K562 (cell line): ENCODE data around the gene CHRM4. TPM values are rescaled to one million over a fixed set of nuclear protein-coding genes. Genes with fewer than 3 reads are reported as not detected.

Source experiments
- ATAC-seq: fragments of 200-7000 bp; cut with Tn5 transposase; 3 replicates; pipeline ENCODE4 v1.9.1; 2020; ENCODE audit warnings: moderate library complexity
- BruUV-seq: library from RNA; stranded (reverse); fragments of 400-500 nt; replicated peaks from 2 replicates; lab custom pipeline; 2021; lab: Mats Ljungman, UMichigan
- CTCF ChIA-PET: fragments of 300-600 bp; formaldehyde crosslinking; extraction: SDS; loops from one replicate; lab custom pipeline; 2021; ENCODE audit warnings: low intra/inter-chr PET ratio; lab: Yijun Ruan, JAX
- POLR2A ChIA-PET: fragments of 300-600, 350-650 bp; sonication (Branson Sonifier 250); formaldehyde crosslinking; extraction: SDS; loops from one replicate; lab custom pipeline; 2021; ENCODE audit warnings: antibody characterized with exemption, inconsistent platforms; lab: Yijun Ruan, JAX
- DNase-seq, 4 experiments: peaks; one replicate each; pipeline versions ENCODE4 v3.0.0 to v3.0.0-alpha.2; 2011 to 2018; ENCODE audit warnings: low spot score in 3 of 4, mixed read lengths in 3 of 4; ENCODE audit errors: extremely low read depth in 1 of 4
- FAIRE-seq: peaks from 2 replicates; lab custom pipeline; 2011; peaks lifted over from hg19 to GRCh38; lab: Jason Lieb, UNC
- H2AFZ ChIP-seq: 2 replicates; pipeline ENCODE4 v1.6.0; 2011; ENCODE audit warnings: low read depth, low read length, control low read depth, inconsistent platforms
- H3K27ac ChIP-seq: fragments of 200-600 bp; 3 replicates; pipeline ENCODE4 v1.8.0; 2011; ENCODE audit warnings: low read depth, mild to moderate bottlenecking, control low read depth, inconsistent platforms, low read length, moderate library complexity, mixed read lengths; ENCODE audit errors: extremely low read depth
- H3K27me3 ChIP-seq, 2 experiments: fragments of 300-600 bp in 1 of 2; 2 replicates in 1 of 2; 3 replicates in 1 of 2; pipeline versions ENCODE4 v1.6.0 to v1.8.0; 2011; ENCODE audit warnings: inconsistent platforms in 2 of 2, low read length in 2 of 2, mild to moderate bottlenecking in 1 of 2, mixed read lengths in 1 of 2, moderate library complexity in 1 of 2; ENCODE audit not compliant: control insufficient read depth in 2 of 2, insufficient read depth in 2 of 2
- H3K36me3 ChIP-seq: fragments of 300-600 bp; 3 replicates; pipeline ENCODE4 v1.8.0; 2011; ENCODE audit warnings: mild to moderate bottlenecking, low read length, inconsistent platforms; ENCODE audit not compliant: control insufficient read depth, insufficient read depth
- H3K4me1 ChIP-seq, 2 experiments: fragments of 200-600 bp in 1 of 2; replicated peaks in 1 of 2; 2 replicates in 1 of 2; 3 replicates in 1 of 2; pipeline versions ENCODE4 v1.5.1 to v1.8.0; 2011; ENCODE audit warnings: inconsistent platforms in 2 of 2, low read length in 2 of 2, mild to moderate bottlenecking in 1 of 2, mixed read lengths in 1 of 2, moderate library complexity in 1 of 2; ENCODE audit not compliant: control insufficient read depth in 2 of 2, insufficient read depth in 2 of 2
- H3K4me2 ChIP-seq: 2 replicates; pipeline ENCODE4 v1.6.1; 2011; ENCODE audit warnings: low read length, control low read depth, inconsistent platforms, mixed read lengths; ENCODE audit not compliant: insufficient read depth
- H3K4me3 ChIP-seq: fragments of 200-600 bp; sonication (generic), shearing (Covaris generic); 2 replicates; pipeline ENCODE4 v1.5.1; 2016; ENCODE audit warnings: control low read depth, inconsistent platforms
- H3K79me2 ChIP-seq: fragments of 200-600 bp; 3 replicates; pipeline ENCODE4 v1.8.0; 2011; ENCODE audit warnings: low read length, inconsistent platforms; ENCODE audit not compliant: control insufficient read depth, insufficient read depth
- H3K9ac ChIP-seq, 2 experiments: 2 replicates each; pipeline versions ENCODE4 v1.6.0 to v1.6.1; 2011; ENCODE audit warnings: low read depth in 2 of 2, low read length in 2 of 2, control low read depth in 1 of 2, inconsistent platforms in 1 of 2, mild to moderate bottlenecking in 1 of 2, mixed read lengths in 1 of 2; ENCODE audit not compliant: insufficient read depth in 1 of 2
- H3K9me1 ChIP-seq: one replicate; pipeline ENCODE4 v1.6.0; 2011; ENCODE audit warnings: inconsistent platforms, mild to moderate bottlenecking, low read length, moderate library complexity; ENCODE audit not compliant: control insufficient read depth, insufficient read depth
- H3K9me3 ChIP-seq: replicated peaks from 2 replicates; pipeline ENCODE4 v1.5.1; 2011; ENCODE audit warnings: low read depth, low read length, inconsistent platforms; ENCODE audit not compliant: control insufficient read depth, insufficient read depth
- H4K20me1 ChIP-seq: replicated peaks from 2 replicates; pipeline ENCODE4 v1.6.1; 2011; ENCODE audit warnings: low read length, inconsistent platforms, mixed read lengths; ENCODE audit not compliant: control insufficient read depth, insufficient read depth
- ELF2 ChIP-seq: fragments of 250-450 bp; sonication (Bioruptor Pico); IDR thresholded peaks from 2 replicates; pipeline ENCODE4 v1.5.0; 2021; ENCODE audit warnings: mild to moderate bottlenecking
- KAT7 ChIP-seq: sonication (generic); formaldehyde crosslinking; IDR thresholded peaks from 2 replicates; pipeline ENCODE4 v1.8.0; 2022; ENCODE audit warnings: missing genetic modification reagents, mild to moderate bottlenecking, borderline replicate concordance
- KLF6 ChIP-seq: fragments of 250-450 bp; sonication (Bioruptor Pico); IDR thresholded peaks from 2 replicates; pipeline ENCODE4 v1.4.0; 2020; ENCODE audit warnings: mild to moderate bottlenecking, moderate library complexity, borderline replicate concordance
- PRPF4 ChIP-seq: fragments of 200-400 bp; formaldehyde crosslinking; IDR thresholded peaks from one replicate; pipeline ENCODE4 v1.6.1; 2017; ENCODE audit warnings: low read length, low read depth, mild to moderate bottlenecking; ENCODE audit not compliant: insufficient read depth, poor library complexity, severe bottlenecking
- ZNF347 ChIP-seq: fragments of 450-650 bp; formaldehyde crosslinking; IDR thresholded peaks from 2 replicates; pipeline ENCODE4 v1.4.0; 2020; ENCODE audit warnings: low read depth, mild to moderate bottlenecking, moderate library complexity
- whole genome bisulfite sequencing: fragments of 100-300 bp; shearing (Covaris generic); methylation state at CpG from one replicate; pipeline ENCODE4 v1.1.6; 2016; ENCODE audit warnings: low coverage, mixed read lengths; ENCODE audit not compliant: insufficient coverage; ENCODE audit errors: missing lambda C conversion rate; 5-methylcytosine and 5-hydroxymethylcytosine counted together
- in situ Hi-C: fragments of 300-500 bp; cut with MboI; formaldehyde crosslinking; loops from 4 replicates; pipeline ENCODE4 v1.15.0; 2018; ENCODE audit warnings: inconsistent platforms, mixed read lengths
- intact Hi-C: fragments of 100-400 bp; cut with micrococcal nuclease; formaldehyde crosslinking; loops from 2 replicates; pipeline ENCODE4 v1.14.2; 2022
- polyA plus RNA-seq, 8 experiments: library from polyadenylated mRNA; depleted of rRNA in 4 of 8; stranded (reverse) in 5 of 8; unstranded in 3 of 8; fragments of >200 nt; fragmentation: Nextera tagmentation in 2 of 8; fragmentation: Illumina TruSeq in 1 of 8; extraction: Ambion mirVana in 2 of 8; extraction: Trizol in 1 of 8; gene quantifications; 2 replicates each; pipeline versions ENCODE4 v1.2.1 to v1.2.3, GENCODE V29; 2011 to 2014; ENCODE audit warnings: inconsistent platforms in 1 of 8, missing spikeins in 1 of 8
- total RNA-seq, 7 experiments: library from RNA; depleted of rRNA in 6 of 7; stranded (reverse); fragments of >200 nt in 6 of 7; fragmentation: Illumina TruSeq in 2 of 7; extraction: Trizol in 2 of 7; gene quantifications; 2 replicates each; pipeline versions ENCODE4 v1.2.1 to v1.2.3, GENCODE V29; 2011 to 2021; ENCODE audit warnings: low replicate concordance in 1 of 7
- TF ChIP-seq, protein P1 (sequence below): sonication (generic); formaldehyde crosslinking; IDR thresholded peaks from 2 replicates; pipeline ENCODE4 v1.8.1; 2022; ENCODE audit warnings: missing genetic modification reagents

Gene CHRM4
- total and polyA plus RNA-seq, 9 of the 15 experiments (the other 6 are each of a cell fraction or from before 2014, with no cell fraction given), result 0.22 to 1.3 (median 0.40) TPM; not detected in 2

DNA sequence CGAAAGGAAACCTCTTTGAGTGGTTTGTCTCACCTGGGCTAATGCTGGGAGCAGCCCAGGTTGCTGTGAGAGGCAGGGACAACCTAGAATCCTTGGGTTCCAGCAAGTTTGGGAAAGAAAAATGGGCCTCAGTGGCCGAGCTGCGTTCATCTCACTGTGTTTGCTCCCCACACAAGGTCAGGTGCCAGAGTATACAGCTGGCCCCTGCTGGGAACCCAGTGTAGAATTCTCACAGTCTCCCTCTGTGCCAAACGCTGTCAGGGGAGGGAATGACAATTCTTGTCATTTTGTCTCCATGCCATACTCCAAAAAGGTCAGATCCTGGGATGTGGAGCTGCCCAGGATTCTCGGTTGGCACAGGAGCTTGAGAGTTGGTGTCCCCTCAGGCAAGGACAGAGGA lies 40.0 kb downstream of the CHRM4 start:
- POLR2A ChIA-PET, result interaction anchor here (0.6 to 1.9 kb wide), 11 partner anchors 9 to 201 kb away, joined by 3 to 10 read pairs (median 4); no protein-coding TSS in a partner anchor
- H3K79me2 ChIP-seq, result peaks cover 75% of the 10 kb centered on the region
- peak overlapping the region; percentile 44; the same call in 1 of the 2 replicates for H3K4me2 ChIP-seq
- no peak for FAIRE-seq
- peak overlapping the region; percentile 60 to 88; a peak in 3 of 4 replicates for H3K9ac ChIP-seq
- no peak overlapping the region for H3K4me3 ChIP-seq
- no TSS peak for BruUV-seq
- ATAC-seq, result no peak
- no peak overlapping the region; the same call in 2 of the 3 replicates for H3K27ac ChIP-seq
- no peaks in the 10 kb centered on the region for H3K9me1 ChIP-seq
- in situ Hi-C loops, result no loop called here
- peaks cover 64% of the 10 kb centered on the region; the same call in 2 of the 3 replicates for H3K36me3 ChIP-seq
- intact Hi-C loops, result loop anchor here (1.0 to 2.0 kb wide), 2 partner anchors 16 to 29 kb away; partner anchors contain the start of gene MDK
- no peak overlapping the region for H2AFZ ChIP-seq
- CTCF ChIA-PET, result interaction anchor here (0.9 to 1.2 kb wide), 3 partner anchors 9 to 18 kb away, joined by 5 to 6 read pairs (median 5); no protein-coding TSS in a partner anchor
- WGBS, result 58% methylated on average over 5 of the region's 5 CpGs
- no peak for TF ChIP-seq KLF6 (CRISPR knock-in tag)
- no peak for TF ChIP-seq KAT7 (CRISPR knock-in tag)
- TF ChIP-seq, protein P1, sequence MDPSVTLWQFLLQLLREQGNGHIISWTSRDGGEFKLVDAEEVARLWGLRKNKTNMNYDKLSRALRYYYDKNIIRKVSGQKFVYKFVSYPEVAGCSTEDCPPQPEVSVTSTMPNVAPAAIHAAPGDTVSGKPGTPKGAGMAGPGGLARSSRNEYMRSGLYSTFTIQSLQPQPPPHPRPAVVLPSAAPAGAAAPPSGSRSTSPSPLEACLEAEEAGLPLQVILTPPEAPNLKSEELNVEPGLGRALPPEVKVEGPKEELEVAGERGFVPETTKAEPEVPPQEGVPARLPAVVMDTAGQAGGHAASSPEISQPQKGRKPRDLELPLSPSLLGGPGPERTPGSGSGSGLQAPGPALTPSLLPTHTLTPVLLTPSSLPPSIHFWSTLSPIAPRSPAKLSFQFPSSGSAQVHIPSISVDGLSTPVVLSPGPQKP (CRISPR knock-in tag), result no peak
- no peak for TF ChIP-seq ELF2 (CRISPR knock-in tag)
- no peak for TF ChIP-seq ZNF347 (CRISPR knock-in tag)
- TF ChIP-seq PRPF4, result no peak
- peaks cover 21% of the 10 kb centered on the region for H4K20me1 ChIP-seq
- H3K27me3 ChIP-seq, result no peaks in the 10 kb centered on the region
- no peaks in the 10 kb centered on the region for H3K9me3 ChIP-seq
- peaks cover 36 to 59% of the 10 kb centered on the region in 2 experiments for H3K4me1 ChIP-seq
- DNase-seq, result no peak
